ENCODE data around the gene AKR7A2. TPM values are rescaled to one million over a fixed set of nuclear protein-coding genes. Genes with fewer than 3 reads are reported as not detected.
"Not testable (repeated sequence)": the region's sequence is repeated elsewhere in the genome, so short reads cannot be mapped to it uniquely, and the experiment has no call there.

AKR7A2 gene
- total and polyA plus RNA-seq, 2 experiments from 2014 or later, result 20.8 to 53.6 TPM

DNA sequence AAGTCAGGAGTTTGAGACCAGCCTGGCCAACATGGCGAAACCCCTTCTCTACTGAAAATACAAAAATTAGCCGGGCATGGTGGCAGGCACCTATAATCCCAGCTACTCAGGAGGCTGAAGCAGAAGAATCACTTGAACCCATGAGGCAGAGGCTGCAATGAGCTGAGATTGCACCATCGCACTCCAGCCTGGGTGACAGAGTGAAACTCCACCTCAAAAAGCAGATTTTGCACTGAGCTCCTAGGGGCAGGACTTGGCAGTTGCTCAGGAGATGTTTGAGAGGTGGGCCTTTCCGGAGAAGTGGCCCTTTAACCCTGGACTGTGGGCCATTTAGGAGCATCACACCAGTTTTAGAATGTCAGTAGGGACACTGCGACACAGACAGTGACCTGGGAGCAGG lies 55.6 kb downstream of the AKR7A2 start:
- H3F3A ChIP-seq (replicated peaks; ENCODE audit: low read depth); H3K27me3 ChIP-seq (ENCODE audit: insufficient read depth); H3K27ac ChIP-seq (ENCODE audit: low read depth); H2AFZ ChIP-seq; H3K4me3 ChIP-seq; H3K9me2 ChIP-seq (ENCODE audit: insufficient read depth); H3K27ac Mint-ChIP-seq; H3K4me1 ChIP-seq (ENCODE audit: insufficient read depth); H3K9me3 Mint-ChIP-seq; ATAC-seq; H3K4me2 ChIP-seq; DNase-seq (ENCODE audit: low spot score); H3K4me3 Mint-ChIP-seq: not testable (repeated sequence)
- peaks cover 72% of the 10 kb centered on the region for H3K36me3 Mint-ChIP-seq (ENCODE audit: low read depth)
- peaks cover 33% of the 10 kb centered on the region for H3K36me3 ChIP-seq (ENCODE audit: insufficient read depth)
- peaks cover 12% of the 10 kb centered on the region for H3K4me1 Mint-ChIP-seq
- peaks cover 26% of the 10 kb centered on the region for H4K20me1 ChIP-seq (replicated peaks; ENCODE audit: insufficient read depth)
- peaks cover 49% of the 10 kb centered on the region for H3K79me2 ChIP-seq (replicated peaks; ENCODE audit: insufficient read depth)
- peaks cover 22% of the 10 kb centered on the region for H3K27me3 Mint-ChIP-seq (ENCODE audit: insufficient read depth, low read depth, poor library complexity)

DNA sequence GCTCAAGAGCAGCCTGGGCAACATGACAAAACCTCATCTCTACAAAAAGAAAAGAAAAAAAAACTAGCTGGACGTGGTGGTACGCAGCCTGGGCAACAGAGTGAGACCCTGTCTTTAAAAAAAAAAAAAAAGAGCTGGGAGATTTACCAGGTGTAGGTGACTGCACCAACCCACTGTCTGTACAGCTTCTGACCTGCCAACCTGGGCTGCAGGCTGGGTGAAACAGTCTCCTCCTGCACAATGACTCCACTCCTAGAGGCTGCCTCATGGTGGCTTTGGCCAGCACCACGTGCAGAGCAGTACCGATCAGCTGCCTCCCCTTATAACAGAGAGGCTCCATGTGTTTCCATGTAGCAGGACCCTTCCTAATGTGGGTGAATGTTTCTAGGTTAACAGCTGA lies 56.7 kb downstream of the AKR7A2 start:
- Histone ChIP-seq H3K36me3 (ENCODE audit: insufficient read depth) (peaks cover 33% of the 10 kb centered on the region), H3K4me3 (no peak overlapping the region), H3K9me2 (ENCODE audit: insufficient read depth) (no peaks in the 10 kb centered on the region), H3K4me1 (ENCODE audit: insufficient read depth) (peaks cover 12% of the 10 kb centered on the region), H4K20me1 (replicated peaks; ENCODE audit: insufficient read depth) (peaks cover 26% of the 10 kb centered on the region), H2AFZ (no peak overlapping the region), H3K27me3 (ENCODE audit: insufficient read depth) (no peaks in the 10 kb centered on the region), H3K79me2 (replicated peaks; ENCODE audit: insufficient read depth) (peaks cover 59% of the 10 kb centered on the region), H3K4me2 (no peak overlapping the region), H3F3A (replicated peaks; ENCODE audit: low read depth) (no peaks in the 10 kb centered on the region), H3K27ac (ENCODE audit: low read depth) (no peak overlapping the region)
- Mint-ChIP-seq H3K27me3 (ENCODE audit: insufficient read depth, low read depth, poor library complexity) (peaks cover 23% of the 10 kb centered on the region), H3K27ac (no peak overlapping the region), H3K4me1 (peaks cover 16% of the 10 kb centered on the region), H3K36me3 (ENCODE audit: low read depth) (peaks cover 66% of the 10 kb centered on the region), H3K4me3 (no peak overlapping the region), H3K9me3 (peaks cover 3% of the 10 kb centered on the region; the same call in 1 of the 3 replicates)
- DNase-seq (ENCODE audit: low spot score) (no peak), ATAC-seq (no peak)
- TF ChIP-seq EZH2phosphoT487 (IDR thresholded peaks at IDR 0.05; ENCODE audit: unreplicated experiment) (no peak), ZNF114 (CRISPR knock-in tag; IDR thresholded peaks at IDR 0.05) (no peak), STAT1 (IDR thresholded peaks at IDR 0.05; ENCODE audit: unreplicated experiment) (no peak), NANOG (IDR thresholded peaks at IDR 0.05; ENCODE audit: borderline replicate concordance) (no peak), CREB1 (CRISPR knock-in tag; IDR thresholded peaks at IDR 0.05; ENCODE audit: low read depth) (no peak), ETS1 (IDR thresholded peaks at IDR 0.05) (no peak), ZNF331 (CRISPR knock-in tag; IDR thresholded peaks at IDR 0.05; ENCODE audit: low read depth) (no peak), EZH2 (IDR thresholded peaks at IDR 0.05; ENCODE audit: low read depth, unreplicated experiment) (no peak)
- TF ChIP-seq, protein P1, sequence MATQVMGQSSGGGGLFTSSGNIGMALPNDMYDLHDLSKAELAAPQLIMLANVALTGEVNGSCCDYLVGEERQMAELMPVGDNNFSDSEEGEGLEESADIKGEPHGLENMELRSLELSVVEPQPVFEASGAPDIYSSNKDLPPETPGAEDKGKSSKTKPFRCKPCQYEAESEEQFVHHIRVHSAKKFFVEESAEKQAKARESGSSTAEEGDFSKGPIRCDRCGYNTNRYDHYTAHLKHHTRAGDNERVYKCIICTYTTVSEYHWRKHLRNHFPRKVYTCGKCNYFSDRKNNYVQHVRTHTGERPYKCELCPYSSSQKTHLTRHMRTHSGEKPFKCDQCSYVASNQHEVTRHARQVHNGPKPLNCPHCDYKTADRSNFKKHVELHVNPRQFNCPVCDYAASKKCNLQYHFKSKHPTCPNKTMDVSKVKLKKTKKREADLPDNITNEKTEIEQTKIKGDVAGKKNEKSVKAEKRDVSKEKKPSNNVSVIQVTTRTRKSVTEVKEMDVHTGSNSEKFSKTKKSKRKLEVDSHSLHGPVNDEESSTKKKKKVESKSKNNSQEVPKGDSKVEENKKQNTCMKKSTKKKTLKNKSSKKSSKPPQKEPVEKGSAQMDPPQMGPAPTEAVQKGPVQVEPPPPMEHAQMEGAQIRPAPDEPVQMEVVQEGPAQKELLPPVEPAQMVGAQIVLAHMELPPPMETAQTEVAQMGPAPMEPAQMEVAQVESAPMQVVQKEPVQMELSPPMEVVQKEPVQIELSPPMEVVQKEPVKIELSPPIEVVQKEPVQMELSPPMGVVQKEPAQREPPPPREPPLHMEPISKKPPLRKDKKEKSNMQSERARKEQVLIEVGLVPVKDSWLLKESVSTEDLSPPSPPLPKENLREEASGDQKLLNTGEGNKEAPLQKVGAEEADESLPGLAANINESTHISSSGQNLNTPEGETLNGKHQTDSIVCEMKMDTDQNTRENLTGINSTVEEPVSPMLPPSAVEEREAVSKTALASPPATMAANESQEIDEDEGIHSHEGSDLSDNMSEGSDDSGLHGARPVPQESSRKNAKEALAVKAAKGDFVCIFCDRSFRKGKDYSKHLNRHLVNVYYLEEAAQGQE (IDR thresholded peaks at IDR 0.05; ENCODE audit: unreplicated experiment), result no peak
- TF ChIP-seq, protein P2, sequence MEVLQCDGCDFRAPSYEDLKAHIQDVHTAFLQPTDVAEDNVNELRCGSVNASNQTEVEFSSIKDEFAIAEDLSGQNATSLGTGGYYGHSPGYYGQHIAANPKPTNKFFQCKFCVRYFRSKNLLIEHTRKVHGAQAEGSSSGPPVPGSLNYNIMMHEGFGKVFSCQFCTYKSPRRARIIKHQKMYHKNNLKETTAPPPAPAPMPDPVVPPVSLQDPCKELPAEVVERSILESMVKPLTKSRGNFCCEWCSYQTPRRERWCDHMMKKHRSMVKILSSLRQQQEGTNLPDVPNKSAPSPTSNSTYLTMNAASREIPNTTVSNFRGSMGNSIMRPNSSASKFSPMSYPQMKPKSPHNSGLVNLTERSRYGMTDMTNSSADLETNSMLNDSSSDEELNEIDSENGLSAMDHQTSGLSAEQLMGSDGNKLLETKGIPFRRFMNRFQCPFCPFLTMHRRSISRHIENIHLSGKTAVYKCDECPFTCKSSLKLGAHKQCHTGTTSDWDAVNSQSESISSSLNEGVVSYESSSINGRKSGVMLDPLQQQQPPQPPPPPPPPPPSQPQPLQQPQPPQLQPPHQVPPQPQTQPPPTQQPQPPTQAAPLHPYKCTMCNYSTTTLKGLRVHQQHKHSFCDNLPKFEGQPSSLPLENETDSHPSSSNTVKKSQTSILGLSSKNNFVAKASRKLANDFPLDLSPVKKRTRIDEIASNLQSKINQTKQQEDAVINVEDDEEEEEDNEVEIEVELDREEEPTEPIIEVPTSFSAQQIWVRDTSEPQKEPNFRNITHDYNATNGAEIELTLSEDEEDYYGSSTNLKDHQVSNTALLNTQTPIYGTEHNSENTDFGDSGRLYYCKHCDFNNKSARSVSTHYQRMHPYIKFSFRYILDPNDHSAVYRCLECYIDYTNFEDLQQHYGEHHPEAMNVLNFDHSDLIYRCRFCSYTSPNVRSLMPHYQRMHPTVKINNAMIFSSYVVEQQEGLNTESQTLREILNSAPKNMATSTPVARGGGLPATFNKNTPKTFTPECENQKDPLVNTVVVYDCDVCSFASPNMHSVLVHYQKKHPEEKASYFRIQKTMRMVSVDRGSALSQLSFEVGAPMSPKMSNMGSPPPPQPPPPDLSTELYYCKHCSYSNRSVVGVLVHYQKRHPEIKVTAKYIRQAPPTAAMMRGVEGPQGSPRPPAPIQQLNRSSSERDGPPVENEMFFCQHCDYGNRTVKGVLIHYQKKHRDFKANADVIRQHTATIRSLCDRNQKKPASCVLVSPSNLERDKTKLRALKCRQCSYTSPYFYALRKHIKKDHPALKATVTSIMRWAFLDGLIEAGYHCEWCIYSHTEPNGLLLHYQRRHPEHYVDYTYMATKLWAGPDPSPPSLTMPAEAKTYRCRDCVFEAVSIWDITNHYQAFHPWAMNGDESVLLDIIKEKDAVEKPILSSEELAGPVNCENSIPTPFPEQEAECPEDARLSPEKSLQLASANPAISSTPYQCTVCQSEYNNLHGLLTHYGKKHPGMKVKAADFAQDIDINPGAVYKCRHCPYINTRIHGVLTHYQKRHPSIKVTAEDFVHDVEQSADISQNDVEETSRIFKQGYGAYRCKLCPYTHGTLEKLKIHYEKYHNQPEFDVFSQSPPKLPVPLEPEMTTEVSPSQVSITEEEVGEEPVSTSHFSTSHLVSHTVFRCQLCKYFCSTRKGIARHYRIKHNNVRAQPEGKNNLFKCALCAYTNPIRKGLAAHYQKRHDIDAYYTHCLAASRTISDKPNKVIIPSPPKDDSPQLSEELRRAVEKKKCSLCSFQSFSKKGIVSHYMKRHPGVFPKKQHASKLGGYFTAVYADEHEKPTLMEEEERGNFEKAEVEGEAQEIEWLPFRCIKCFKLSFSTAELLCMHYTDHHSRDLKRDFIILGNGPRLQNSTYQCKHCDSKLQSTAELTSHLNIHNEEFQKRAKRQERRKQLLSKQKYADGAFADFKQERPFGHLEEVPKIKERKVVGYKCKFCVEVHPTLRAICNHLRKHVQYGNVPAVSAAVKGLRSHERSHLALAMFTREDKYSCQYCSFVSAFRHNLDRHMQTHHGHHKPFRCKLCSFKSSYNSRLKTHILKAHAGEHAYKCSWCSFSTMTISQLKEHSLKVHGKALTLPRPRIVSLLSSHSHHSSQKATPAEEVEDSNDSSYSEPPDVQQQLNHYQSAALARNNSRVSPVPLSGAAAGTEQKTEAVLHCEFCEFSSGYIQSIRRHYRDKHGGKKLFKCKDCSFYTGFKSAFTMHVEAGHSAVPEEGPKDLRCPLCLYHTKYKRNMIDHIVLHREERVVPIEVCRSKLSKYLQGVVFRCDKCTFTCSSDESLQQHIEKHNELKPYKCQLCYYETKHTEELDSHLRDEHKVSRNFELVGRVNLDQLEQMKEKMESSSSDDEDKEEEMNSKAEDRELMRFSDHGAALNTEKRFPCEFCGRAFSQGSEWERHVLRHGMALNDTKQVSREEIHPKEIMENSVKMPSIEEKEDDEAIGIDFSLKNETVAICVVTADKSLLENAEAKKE (CRISPR knock-in tag; IDR thresholded peaks at IDR 0.05), result no peak
